SIG-M5 (cell line): Measurements from ENCODE around the gene MEGF6.

ENCODE experiments used
- DNase-seq: peaks from one replicate; lab custom pipeline; 2025; lab: John Stamatoyannopoulos, UW

MEGF6 gene

DNA sequence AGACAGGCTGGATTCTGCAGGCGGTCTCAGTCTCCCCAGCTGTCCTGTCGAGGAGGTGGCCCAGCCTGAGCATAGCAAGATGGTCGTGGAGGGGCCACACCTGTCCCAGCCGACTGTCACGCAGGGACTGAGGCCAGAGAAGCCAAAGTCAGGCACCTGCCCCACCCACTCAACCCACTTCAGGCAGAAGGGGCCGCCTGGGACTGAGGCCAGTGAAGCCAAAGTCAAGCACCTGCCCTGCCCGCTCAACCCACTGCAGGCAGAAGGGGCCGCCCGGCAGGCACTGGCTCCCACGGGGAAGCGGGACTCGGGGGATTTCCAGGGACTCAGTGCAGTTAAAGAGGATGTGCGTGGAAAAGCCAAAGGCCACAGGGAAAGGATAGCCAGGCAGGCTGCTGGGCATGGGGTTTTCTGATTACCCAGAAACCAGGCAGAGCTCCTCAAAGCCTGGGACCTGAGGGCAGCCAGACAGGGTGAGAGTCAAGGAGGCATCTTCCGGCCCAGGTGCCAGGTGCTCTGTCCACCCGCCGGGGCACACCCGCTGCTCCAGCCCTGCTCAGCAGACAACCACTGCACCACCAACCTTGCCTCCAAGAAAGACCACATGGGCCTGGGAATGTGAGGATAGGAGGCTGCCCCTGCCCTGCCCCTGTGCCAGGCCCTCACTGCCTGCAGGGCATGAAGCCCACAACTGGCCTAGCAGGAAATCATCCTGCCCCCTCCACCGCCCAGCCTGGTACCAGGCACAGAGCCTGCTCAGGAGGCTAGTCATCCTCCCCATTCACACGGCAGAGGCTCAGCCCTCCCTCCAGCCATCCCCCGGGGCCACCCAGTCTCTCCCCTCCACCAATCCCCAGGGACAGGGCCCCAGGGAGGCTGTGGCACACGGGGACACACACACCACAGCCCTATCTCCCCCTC is 41.0 kb downstream of the MEGF6 start:
- no peak for DNase-seq

DNA sequence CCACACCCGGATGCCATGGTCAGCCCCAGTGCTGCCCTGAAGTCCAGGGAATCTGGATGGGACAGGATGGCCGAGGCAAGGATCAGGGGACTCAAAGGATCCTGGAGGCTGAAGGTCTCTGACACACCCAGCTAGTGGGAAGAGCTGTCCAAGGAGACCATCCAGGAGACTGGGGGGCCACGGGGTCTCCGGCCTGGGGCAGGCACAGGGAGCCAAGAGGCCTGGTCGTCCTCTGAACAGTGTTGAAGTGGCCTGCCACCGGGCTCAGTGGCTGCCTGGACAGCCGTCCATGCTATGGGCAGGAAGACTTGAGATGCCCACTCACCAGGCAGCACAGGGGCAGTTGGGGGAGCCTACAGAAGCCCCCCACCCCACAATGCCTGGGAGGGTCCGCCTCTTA is 41.9 kb downstream of the MEGF6 start:
- no peak for DNase-seq

GRCh38 chr1:3568815-3569435 is 42.4 kb downstream of the MEGF6 start:
- DNase-seq, result no peak

GRCh38 chr1:3566951-3567804 is 44.1 kb downstream of the MEGF6 start:
- no peak for DNase-seq

DNA sequence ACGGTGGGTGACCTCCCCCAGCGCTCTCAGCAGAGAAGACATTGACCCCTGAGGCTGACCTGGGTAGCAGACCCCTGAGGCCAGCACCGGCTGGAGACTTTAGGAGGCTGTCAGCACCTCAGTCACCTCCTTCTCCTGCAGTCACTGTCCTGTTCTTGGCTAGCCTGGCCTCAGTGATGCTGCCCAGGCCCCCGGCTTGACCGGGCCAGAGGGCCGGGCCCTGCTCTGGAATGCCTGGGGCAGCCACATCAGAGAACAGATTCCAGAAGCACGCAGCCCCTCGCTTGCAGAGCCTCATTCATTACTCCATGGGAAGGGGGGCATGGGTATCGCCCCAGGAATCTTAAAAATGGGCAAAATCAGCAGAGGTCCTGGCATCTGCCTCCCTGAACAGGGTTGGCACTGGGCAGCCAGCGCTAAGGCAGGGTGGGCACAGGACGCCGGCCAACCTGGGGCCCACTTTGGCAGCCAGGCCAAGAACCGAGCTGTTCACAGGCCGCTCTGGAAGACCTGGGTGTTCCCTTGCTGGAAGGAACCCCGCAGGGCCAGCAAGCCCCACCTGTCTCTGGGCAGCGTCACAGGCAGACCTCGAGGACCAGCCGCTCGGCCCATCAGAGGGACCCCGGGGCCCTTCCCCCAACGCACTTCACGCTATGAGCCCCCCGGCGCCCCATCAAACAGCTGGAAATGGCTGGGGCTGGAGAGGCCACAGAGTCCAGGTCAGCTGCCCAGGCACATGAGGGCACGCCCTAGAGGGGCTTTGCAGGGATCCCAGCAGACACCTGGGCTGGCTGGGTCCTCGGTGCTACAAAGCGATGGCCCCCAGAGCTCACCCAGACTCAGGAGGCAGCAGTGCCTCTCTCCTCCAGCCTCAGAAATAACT is 45.1 kb downstream of the MEGF6 start:
- DNase-seq, result no peak

DNA sequence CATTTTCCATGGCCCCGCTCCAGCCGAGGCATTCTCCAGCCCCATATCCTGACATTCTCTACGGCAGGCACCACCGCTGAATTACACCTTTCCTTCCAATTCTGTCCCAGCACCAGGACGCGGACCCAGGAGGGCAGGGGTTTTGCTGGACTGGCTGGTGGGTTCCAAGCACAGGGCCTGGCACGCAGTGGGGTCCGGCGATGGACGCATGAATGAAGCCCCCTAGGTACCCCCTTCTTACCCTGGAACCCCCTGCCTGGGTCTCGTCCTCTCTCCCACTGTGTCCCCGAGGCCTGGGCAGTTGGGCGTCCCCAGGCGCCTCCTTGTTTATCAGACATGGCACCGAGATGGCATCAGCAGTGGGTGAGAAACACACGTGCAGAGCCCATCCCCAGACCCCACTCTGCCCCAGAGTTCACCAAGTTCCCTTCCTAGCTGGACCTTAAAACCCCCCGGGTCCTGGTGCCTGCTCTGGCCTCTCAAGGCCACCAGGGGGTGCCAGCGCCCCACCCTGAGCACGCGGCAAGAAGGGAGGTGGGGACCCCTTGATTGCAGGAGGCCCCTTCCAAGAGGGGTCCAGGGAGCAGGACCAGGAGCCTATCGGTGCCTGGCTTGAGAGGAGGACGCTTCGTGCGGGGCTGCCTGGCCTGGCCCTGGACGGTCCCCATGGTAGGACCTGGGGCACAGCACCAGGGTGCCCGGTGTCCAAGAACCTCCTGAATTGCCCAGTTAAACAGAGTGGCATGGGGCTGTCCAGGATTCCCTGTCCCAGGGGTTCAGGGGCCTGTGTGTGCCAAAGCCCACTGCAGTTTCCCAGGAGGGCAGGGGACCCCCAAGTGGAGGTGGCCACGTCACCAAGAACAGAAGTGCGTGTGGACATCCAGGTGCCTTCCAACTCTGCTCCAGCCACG is 46.1 kb downstream of the MEGF6 start:
- no peak for DNase-seq

- no peak for DNase-seq
These were observed 47.7 kb downstream of the MEGF6 start for GRCh38 chr1:3563610-3564009.

- DNase-seq, result no peak
These were observed 48.2 kb downstream of the MEGF6 start for GRCh38 chr1:3563125-3563524.

DNA sequence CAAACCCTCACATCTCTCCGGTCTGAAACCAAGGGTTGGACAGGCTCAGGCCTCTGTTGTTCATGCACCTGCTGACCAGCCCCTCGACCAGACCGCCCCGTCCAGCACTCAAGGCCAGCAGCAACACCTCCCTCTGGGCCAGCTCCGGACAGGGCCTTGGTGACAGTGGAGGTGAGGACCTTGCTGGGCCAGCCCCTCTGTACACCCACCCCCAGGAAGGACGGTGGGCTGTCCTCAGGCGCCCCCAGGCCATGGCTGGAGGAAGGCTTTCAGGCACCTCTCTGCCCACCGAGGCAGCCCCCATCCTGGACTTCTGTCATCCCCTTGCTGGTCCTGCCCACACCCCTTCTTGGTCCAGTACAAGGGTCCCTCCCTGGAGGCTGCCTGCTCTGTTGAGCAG is 48.6 kb downstream of the MEGF6 start:
- no peak for DNase-seq

GRCh38 chr1:3561702-3562101 is 49.6 kb downstream of the MEGF6 start:
- DNase-seq, result no peak

DNA sequence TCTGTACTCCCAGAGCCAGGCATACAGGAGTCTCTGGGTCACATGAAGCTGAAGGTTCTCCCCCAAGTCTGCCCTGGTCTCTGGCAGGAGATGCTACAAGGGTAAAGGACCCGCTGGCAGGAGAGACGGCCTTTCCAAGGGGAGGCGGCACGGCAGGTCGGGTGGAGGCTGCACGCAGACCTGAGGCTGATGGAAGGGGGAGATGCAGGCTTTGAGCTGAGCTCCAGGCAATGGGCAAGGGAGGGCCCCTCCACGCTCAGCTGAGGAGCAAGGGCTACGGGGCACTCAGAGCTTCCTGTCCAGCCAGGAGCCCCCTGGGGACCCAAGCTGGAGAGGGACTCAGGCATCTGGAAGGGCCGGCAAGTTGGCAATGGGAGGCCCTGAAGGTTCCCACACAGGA is 50.3 kb downstream of the MEGF6 start:
- DNase-seq, result no peak

DNA sequence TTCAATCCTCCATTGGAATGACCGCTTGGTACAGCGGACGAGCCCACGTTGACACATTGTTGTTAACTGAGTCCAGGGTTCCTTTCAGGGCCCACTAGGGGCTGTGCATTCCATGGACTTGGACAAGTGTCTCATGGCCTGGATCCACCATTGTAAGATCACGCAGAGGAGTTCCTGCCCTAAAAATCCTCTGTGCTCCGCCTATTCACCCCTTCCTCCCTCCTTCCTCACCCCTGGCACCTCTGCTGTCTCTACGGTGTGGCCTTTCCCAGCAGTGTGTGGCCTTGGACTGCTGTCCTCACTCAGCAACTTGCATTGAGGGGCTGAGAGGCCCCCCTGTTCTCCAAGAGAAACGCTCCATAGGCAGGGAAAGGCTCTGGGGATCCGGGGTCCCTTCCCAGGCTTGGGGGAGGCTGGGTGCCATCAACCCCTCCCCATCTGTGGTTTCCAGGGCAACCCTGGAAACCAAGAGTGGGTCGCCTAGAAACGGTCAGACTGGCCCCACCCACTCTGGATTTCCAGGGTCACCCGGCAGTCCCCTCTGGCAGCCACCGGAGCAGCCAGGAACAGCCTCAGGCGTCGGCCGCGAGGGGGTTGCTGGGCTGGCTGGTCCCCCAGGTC is 50.9 kb downstream of the MEGF6 start:
- no peak for DNase-seq

DNA sequence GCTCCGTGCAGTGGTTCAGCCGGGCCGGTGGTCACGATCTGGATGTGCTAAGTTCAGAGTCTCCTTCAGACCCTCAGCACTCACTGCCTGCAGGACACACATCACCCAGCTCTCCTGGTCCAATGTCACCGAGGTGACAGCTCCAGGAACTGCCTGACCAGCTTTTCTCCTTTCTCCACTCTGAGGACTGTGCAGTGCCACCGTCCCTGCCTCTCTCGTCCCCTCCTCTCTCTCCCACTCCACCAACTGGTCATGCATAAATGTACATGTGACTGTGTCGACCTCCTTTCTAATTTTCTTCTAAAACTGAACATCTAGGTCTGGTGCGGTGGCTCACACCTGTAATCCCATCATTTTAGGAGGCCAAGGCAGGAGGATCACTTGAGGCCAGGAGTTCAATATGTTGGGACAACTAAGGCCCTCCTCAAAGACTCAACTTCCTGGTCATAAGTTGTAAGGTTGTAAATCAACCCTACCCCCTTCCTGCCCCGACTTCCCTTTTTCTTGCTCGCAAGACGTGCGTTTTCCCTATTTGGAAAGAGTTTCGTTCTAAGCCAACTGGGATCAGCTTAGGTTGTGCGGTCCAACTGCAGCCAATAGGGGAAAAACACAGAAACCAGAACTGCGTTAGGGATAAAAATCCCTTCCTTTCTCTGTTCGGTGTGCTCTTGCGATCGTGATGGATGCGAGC is 53.1 kb downstream of the MEGF6 start:
- no peak for DNase-seq

- DNase-seq, result no peak
These were observed 53.9 kb downstream of the MEGF6 start for GRCh38 chr1:3557366-3557765.

DNA sequence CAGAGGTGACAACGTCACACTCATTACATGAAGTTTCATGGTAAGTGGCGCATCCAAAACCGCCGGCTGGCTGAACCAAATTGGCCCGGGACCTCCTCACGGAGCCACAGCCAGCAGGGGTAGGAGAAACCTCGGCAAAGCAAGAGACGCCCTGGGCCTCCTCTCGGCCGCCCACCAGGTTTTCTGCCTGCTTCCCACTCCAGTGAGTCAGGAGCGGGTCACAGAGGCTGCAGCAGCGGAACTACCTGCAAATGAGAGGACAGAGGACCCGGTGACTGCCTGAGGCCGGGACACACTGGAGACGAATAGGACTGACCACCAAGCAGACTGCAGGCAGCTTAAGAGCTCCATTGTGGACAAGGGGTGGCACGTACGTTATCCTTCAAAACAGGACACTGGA is 55.0 kb downstream of the MEGF6 start:
- DNase-seq, result no peak

DNA sequence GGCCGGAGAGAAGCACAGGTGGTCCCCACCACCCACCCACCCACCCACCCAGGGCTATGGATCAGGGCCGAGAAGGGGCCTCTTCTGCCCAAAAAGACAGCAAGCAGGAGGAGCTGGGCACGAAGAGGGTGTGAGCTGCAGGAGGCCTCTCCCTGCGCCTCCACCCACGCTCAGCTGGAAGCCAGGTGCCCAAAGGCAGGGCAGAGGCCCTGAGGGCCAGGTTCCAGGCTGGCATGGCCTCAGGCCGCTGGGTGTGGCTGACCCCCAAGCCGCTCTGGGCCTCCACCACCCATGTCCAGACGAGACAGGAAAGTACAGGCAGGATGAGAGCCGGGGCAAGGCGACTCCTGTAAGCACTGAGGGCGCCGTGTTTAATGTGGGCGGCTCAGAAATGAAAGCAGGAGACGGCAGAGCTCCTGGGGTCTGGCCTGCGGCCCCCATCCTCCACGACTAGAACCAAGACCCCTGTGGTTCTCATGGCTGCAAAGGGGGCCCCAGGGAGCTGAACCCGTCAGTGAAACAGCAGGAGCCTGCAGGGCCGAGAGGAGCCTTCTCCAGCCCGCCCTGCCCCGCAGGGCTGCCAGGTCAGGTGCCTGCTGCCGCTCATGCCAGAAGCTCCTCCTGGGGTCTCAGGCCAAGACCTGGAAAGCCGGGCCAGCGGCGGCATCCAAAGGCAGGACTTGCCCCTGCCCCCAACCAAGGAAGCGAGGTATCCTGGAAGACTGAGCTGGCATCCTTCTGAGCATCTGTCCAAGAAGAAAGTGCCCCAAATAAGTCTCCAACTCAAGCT is 56.0 kb downstream of the MEGF6 start:
- DNase-seq, result no peak

GRCh38 chr1:3553940-3554223 is 57.4 kb downstream of the MEGF6 start:
- no peak for DNase-seq

- no peak for DNase-seq
These were observed 58.0 kb downstream of the MEGF6 start for GRCh38 chr1:3553166-3553939.
